Coronary artery (tissue), 2 donors: ENCODE measurements around the gene PLXNB1.

Experiments
- DNase-seq: peaks from one replicate; pipeline ENCODE4 v3.0.0-alpha.2; 2017; ENCODE audit warnings: low spot score
- H3K27ac ChIP-seq, 2 donors: fragments of 200-600 bp; sonication (generic); one replicate each; pipeline ENCODE4 v1.5.1; 2016 to 2019
- H3K4me3 ChIP-seq: fragments of 200-600 bp; sonication (generic); 2 replicates; pipeline ENCODE4 v1.5.1; 2016; ENCODE audit warnings: mild to moderate bottlenecking, moderate library complexity
- CTCF ChIP-seq: fragments of 200-600 bp; sonication (generic); IDR thresholded peaks from one replicate; pipeline ENCODE4 v1.5.1; 2019; ENCODE audit warnings: antibody characterized with exemption

PLXNB1 gene

GRCh38 chr3:48418140-48418539, 11.7 kb downstream of the PLXNB1 start:
- no peak for TF ChIP-seq CTCF
- DNase-seq: no peak
- Histone ChIP-seq H3K4me3 (no peak overlapping the region), H3K27ac (peak overlapping the region in 1 of 2 donors; percentile 16)

- no peak overlapping the region for H3K4me3 ChIP-seq
- peak overlapping the region in 1 of 2 donors; percentile 16 for H3K27ac ChIP-seq
- TF ChIP-seq CTCF: no peak
- DNase-seq: no peak
Observed at GRCh38 chr3:48417529-48418108, 12.3 kb downstream of the PLXNB1 start.

GRCh38 chr3:48416546-48416945, 13.3 kb downstream of the PLXNB1 start:
- no peak for DNase-seq
- Histone ChIP-seq H3K4me3 (no peak overlapping the region), H3K27ac (no peak overlapping the region)
- no peak for TF ChIP-seq CTCF

GRCh38 chr3:48416091-48416505, 13.8 kb downstream of the PLXNB1 start:
- no peak for DNase-seq
- Histone ChIP-seq H3K4me3 (no peak overlapping the region), H3K27ac (peak overlapping the region in 1 of 2 donors; percentile 85)
- TF ChIP-seq CTCF: no peak

GRCh38 chr3:48415251-48415953, 14.5 kb downstream of the PLXNB1 start:
- TF ChIP-seq CTCF: no peak
- no peak overlapping the region for H3K4me3 ChIP-seq
- peak overlapping the region; percentile 28 to 85 for H3K27ac ChIP-seq
- no peak for DNase-seq

- no peak for TF ChIP-seq CTCF
- DNase-seq: no peak
- H3K27ac ChIP-seq: peak overlapping the region; percentile 28 to 85
- H3K4me3 ChIP-seq: no peak overlapping the region
Observed at GRCh38 chr3:48414376-48415250, 15.3 kb downstream of the PLXNB1 start.
